ENCODE data around the gene GRIN3B.

The GRIN3B gene

GRCh38 chr19:1050989-1051788 is 51.0 kb downstream of the GRIN3B start:
- no peak for TF ChIP-seq CTCF (conservative IDR thresholded peaks at IDR 0.05)
- H3K27ac ChIP-seq: no peak overlapping the region

GRCh38 chr19:1051791-1052190 is 51.6 kb downstream of the GRIN3B start:
- TF ChIP-seq CTCF (conservative IDR thresholded peaks at IDR 0.05): no peak
- H3K27ac ChIP-seq: no peak overlapping the region

GRCh38 chr19:1052349-1052975 is 52.2 kb downstream of the GRIN3B start:
- no peak for TF ChIP-seq CTCF (conservative IDR thresholded peaks at IDR 0.05)
- no peak overlapping the region for H3K27ac ChIP-seq

GRCh38 chr19:1053176-1054101 is 53.2 kb downstream of the GRIN3B start:
- no peak for TF ChIP-seq CTCF (conservative IDR thresholded peaks at IDR 0.05)
- H3K27ac ChIP-seq: no peak overlapping the region

GRCh38 chr19:1054102-1055027 is 54.1 kb downstream of the GRIN3B start:
- no peak overlapping the region for H3K27ac ChIP-seq
- TF ChIP-seq CTCF (conservative IDR thresholded peaks at IDR 0.05): no peak

GRCh38 chr19:1055028-1055425 is 54.8 kb downstream of the GRIN3B start:
- TF ChIP-seq CTCF (conservative IDR thresholded peaks at IDR 0.05): no peak
- no peak overlapping the region for H3K27ac ChIP-seq

Data from VCaP (cell line).